H54 (cell line): Measurements from ENCODE around the gene CARMIL1.

Experiments used
- DNase-seq: peaks from one replicate; pipeline ENCODE4 v3.0.0; 2011; ENCODE audit warnings: low spot score, mixed read lengths; ENCODE audit not compliant: insufficient read length
- FAIRE-seq: peaks from 3 replicates; lab custom pipeline; 2011; peaks lifted over from hg19 to GRCh38; lab: Jason Lieb, UNC
- POLR2A ChIP-seq: IDR thresholded peaks from 2 replicates; pipeline ENCODE4 v1.6.1; 2011; ENCODE audit warnings: low read depth, mild to moderate bottlenecking, low read length

The CARMIL1 gene

GRCh38 chr6:25254671-25255070 lies 24.5 kb upstream of the CARMIL1 start:
- FAIRE-seq (no peak), DNase-seq (no peak)
- no peak for TF ChIP-seq POLR2A

GRCh38 chr6:25257686-25258348 lies 21.4 kb upstream of the CARMIL1 start:
- no peak for FAIRE-seq
- DNase-seq: no peak
- TF ChIP-seq POLR2A: no peak

GRCh38 chr6:25259756-25260155 lies 19.4 kb upstream of the CARMIL1 start:
- DNase-seq (no peak), FAIRE-seq (no peak)

GRCh38 chr6:25263657-25264056 lies 15.5 kb upstream of the CARMIL1 start:
- FAIRE-seq: peak; percentile 36
- DNase-seq: no peak
- TF ChIP-seq POLR2A: no peak

More at GRCh38 chr6:25259756-25260155, 19.4 kb upstream of the CARMIL1 start:
- no peak for TF ChIP-seq POLR2A

GRCh38 chr6:25266456-25267100 lies 12.6 kb upstream of the CARMIL1 start:
- no peak for DNase-seq
- no peak for FAIRE-seq
- TF ChIP-seq POLR2A: no peak

- no peak for FAIRE-seq
- DNase-seq: no peak
- no peak for TF ChIP-seq POLR2A
Observed at GRCh38 chr6:25267662-25268061, 11.5 kb upstream of the CARMIL1 start.

- TF ChIP-seq POLR2A: no peak
- FAIRE-seq: no peak
Observed at GRCh38 chr6:25270559-25270958, 8.6 kb upstream of the CARMIL1 start.

GRCh38 chr6:25275436-25275835 lies 3.7 kb upstream of the CARMIL1 start:
- FAIRE-seq: no peak
- TF ChIP-seq POLR2A: no peak
- no peak for DNase-seq

More at GRCh38 chr6:25270559-25270958, 8.6 kb upstream of the CARMIL1 start:
- DNase-seq: no peak

GRCh38 chr6:25277386-25277785 lies 1.8 kb upstream of the CARMIL1 start:
- DNase-seq (no peak), FAIRE-seq (no peak)
- TF ChIP-seq POLR2A: no peak

- no peak for FAIRE-seq
Observed at GRCh38 chr6:25277857-25278256, 1.3 kb upstream of the CARMIL1 start.

GRCh38 chr6:25278261-25278913 lies 787 bp upstream of the CARMIL1 start:
- FAIRE-seq (peak; percentile 11), DNase-seq (no peak)
- TF ChIP-seq POLR2A: no peak

More at GRCh38 chr6:25277857-25278256, 1.3 kb upstream of the CARMIL1 start:
- no peak for DNase-seq
- TF ChIP-seq POLR2A: no peak

GRCh38 chr6:25279748-25280343 lies 672 bp downstream of the CARMIL1 start:
- no peak for FAIRE-seq
- no peak for DNase-seq
- no peak for TF ChIP-seq POLR2A

- TF ChIP-seq POLR2A: no peak
- FAIRE-seq (peak; percentile 27), DNase-seq (no peak)
Observed at GRCh38 chr6:25280344-25281074, 1.3 kb downstream of the CARMIL1 start.
